Fibroblast of lung (primary cell): ENCODE data around the gene NCSTN.

ENCODE experiments used
- EZH2 ChIP-seq: IDR thresholded peaks from 2 replicates; pipeline ENCODE4 v1.5.1; 2012; ENCODE audit warnings: low read length, control low read depth, mild to moderate bottlenecking; ENCODE audit errors: missing control alignments
- TF ChIP-seq, protein P1 (sequence below), 2 donors: IDR thresholded peaks in 1 of 2; conservative IDR thresholded peaks in 1 of 2; 1 replicate in 1 of 2; 2 replicates in 1 of 2; pipeline ENCODE4 v1.5.1; 2011 to 2012; ENCODE audit warnings: low read length in 2 of 2, control low read depth in 1 of 2, inconsistent platforms in 1 of 2, low read depth in 1 of 2, mild to moderate bottlenecking in 1 of 2

DNA sequence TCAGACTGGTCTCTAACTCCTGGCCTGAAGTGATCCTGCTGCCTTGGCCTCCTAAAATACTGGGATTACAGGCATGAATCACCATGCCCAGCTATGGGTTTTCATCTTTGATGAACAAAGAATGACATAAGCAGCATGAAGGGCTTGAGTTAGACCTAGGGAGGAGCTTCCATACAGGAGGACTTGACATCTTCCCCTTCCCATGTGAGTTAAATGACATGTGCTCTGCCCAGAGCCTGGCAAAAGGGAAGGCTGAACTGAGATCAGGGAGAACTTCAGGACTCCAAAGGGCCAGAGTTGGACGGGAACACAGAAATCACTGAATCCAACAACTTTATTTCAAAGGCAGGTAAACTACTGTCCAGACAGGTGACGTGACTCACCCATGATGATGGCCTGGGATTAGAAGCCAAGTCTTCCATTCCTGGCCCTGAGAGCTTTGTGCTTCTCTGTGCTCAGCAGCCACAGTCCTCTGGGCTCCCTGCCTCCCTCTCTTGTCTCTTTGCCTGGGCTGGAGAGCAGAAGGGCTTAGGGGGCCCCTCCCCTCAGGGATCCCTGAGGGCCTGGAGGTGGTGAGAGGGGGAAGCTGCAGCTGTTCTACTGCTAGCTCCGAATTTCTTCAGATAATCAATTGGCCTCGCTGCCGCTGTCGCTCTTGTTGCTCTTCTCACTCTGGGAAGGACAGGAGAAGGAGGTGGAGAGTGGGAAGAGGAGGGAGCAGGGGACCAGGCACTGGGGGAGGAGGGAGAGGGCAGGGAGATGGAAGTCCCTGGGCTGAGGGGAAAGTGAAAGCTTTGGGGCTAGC lies 31.3 kb downstream of the NCSTN start:
- TF ChIP-seq, protein P1, sequence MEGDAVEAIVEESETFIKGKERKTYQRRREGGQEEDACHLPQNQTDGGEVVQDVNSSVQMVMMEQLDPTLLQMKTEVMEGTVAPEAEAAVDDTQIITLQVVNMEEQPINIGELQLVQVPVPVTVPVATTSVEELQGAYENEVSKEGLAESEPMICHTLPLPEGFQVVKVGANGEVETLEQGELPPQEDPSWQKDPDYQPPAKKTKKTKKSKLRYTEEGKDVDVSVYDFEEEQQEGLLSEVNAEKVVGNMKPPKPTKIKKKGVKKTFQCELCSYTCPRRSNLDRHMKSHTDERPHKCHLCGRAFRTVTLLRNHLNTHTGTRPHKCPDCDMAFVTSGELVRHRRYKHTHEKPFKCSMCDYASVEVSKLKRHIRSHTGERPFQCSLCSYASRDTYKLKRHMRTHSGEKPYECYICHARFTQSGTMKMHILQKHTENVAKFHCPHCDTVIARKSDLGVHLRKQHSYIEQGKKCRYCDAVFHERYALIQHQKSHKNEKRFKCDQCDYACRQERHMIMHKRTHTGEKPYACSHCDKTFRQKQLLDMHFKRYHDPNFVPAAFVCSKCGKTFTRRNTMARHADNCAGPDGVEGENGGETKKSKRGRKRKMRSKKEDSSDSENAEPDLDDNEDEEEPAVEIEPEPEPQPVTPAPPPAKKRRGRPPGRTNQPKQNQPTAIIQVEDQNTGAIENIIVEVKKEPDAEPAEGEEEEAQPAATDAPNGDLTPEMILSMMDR (conservative IDR thresholded peaks at IDR 0.05 in 1 of 2, IDR thresholded peaks at IDR 0.05 in 1 of 2; ENCODE audit: low read depth in 1 of 2, low read length in 2 of 2) = no peak
- TF ChIP-seq EZH2 = no peak
